ENCODE measurements around the gene SLC49A4. TPM values are rescaled to one million over a fixed set of nuclear protein-coding genes. Genes with fewer than 3 reads are reported as not detected.

Gene SLC49A4
- total RNA-seq, 1 experiment from 2014 or later = 10.2 TPM

DNA sequence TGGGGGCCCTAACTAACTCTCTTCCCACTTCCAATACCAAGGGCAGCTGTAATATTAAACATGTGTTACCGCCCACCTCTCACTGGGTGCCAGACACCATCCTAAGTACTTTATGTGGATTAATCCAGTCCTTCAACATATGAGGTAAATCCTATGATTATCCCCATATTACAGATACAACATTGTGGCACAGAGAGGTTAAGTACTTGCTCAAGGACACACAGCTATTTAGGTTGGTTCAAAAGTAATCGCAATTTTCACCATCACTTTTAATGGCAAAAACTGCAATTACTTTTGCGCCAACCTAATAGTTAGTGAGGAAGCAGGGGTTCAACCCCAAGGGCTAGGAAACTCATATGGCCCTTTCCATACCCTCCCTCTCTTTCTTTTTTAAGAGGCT, 131.9 kb downstream of the SLC49A4 start:
- Mint-ChIP-seq H3K4me3 (no peak overlapping the region), H3K4me1 (no peaks in the 10 kb centered on the region)
- POLR2A ChIA-PET = no interaction called here

DNA sequence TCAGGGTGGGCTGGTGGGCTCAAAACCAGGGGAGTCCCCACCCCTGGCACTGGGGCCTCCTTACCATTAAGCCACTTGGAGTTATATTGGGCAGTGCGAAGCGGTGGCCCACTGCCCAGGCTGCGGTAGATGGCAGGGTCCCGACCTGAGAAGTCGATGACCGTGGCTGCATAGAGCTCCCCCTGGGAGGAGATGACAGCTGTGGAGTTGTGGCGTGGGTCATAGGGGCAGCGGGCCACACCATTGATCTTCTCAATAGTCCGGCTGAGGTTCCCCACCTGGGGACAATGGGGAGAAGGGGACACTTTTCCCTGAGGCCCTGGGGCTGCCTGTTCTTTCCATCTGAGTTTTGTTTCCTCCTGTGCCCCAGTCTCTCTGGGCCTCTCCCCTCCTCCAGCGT, 132.9 kb downstream of the SLC49A4 start:
- H3K9me3 Mint-ChIP-seq = no peaks in the 10 kb centered on the region
- ATAC-seq (no peak), DNase-seq (ENCODE audit: low spot score) (no peak)
- CTCF ChIA-PET = interaction anchor here (1.7 to 2.7 kb wide), 2 partner anchors 15 to 173 kb away, joined by 8 to 9 read pairs; no protein-coding TSS in a partner anchor
- no peak overlapping the region for H3K27ac Mint-ChIP-seq
- H3K4me3 Mint-ChIP-seq = no peak overlapping the region
- POLR2A ChIA-PET = no interaction called here
- H3K36me3 Mint-ChIP-seq = no peaks in the 10 kb centered on the region
- no peaks in the 10 kb centered on the region for H3K4me1 Mint-ChIP-seq
- no peaks in the 10 kb centered on the region; the same call in 1 of the 2 replicates for H3K27me3 Mint-ChIP-seq (ENCODE audit: low read depth)
- TF ChIP-seq SOX15 (CRISPR knock-in tag; IDR thresholded peaks at IDR 0.05) (no peak), JUN (CRISPR knock-in tag; IDR thresholded peaks at IDR 0.05) (no peak), NR3C1 (CRISPR knock-in tag; conservative IDR thresholded peaks at IDR 0.05; ENCODE audit: low read depth) (no peak), SMAD4 (CRISPR knock-in tag; IDR thresholded peaks at IDR 0.05) (no peak)
- TF ChIP-seq, protein P1, sequence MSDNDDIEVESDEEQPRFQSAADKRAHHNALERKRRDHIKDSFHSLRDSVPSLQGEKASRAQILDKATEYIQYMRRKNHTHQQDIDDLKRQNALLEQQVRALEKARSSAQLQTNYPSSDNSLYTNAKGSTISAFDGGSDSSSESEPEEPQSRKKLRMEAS (CRISPR knock-in tag; IDR thresholded peaks at IDR 0.05) = no peak
- TF ChIP-seq, protein P2, sequence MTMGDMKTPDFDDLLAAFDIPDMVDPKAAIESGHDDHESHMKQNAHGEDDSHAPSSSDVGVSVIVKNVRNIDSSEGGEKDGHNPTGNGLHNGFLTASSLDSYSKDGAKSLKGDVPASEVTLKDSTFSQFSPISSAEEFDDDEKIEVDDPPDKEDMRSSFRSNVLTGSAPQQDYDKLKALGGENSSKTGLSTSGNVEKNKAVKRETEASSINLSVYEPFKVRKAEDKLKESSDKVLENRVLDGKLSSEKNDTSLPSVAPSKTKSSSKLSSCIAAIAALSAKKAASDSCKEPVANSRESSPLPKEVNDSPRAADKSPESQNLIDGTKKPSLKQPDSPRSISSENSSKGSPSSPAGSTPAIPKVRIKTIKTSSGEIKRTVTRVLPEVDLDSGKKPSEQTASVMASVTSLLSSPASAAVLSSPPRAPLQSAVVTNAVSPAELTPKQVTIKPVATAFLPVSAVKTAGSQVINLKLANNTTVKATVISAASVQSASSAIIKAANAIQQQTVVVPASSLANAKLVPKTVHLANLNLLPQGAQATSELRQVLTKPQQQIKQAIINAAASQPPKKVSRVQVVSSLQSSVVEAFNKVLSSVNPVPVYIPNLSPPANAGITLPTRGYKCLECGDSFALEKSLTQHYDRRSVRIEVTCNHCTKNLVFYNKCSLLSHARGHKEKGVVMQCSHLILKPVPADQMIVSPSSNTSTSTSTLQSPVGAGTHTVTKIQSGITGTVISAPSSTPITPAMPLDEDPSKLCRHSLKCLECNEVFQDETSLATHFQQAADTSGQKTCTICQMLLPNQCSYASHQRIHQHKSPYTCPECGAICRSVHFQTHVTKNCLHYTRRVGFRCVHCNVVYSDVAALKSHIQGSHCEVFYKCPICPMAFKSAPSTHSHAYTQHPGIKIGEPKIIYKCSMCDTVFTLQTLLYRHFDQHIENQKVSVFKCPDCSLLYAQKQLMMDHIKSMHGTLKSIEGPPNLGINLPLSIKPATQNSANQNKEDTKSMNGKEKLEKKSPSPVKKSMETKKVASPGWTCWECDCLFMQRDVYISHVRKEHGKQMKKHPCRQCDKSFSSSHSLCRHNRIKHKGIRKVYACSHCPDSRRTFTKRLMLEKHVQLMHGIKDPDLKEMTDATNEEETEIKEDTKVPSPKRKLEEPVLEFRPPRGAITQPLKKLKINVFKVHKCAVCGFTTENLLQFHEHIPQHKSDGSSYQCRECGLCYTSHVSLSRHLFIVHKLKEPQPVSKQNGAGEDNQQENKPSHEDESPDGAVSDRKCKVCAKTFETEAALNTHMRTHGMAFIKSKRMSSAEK (CRISPR knock-in tag; IDR thresholded peaks at IDR 0.05; ENCODE audit: borderline replicate concordance) = no peak
- TF ChIP-seq, protein P3, sequence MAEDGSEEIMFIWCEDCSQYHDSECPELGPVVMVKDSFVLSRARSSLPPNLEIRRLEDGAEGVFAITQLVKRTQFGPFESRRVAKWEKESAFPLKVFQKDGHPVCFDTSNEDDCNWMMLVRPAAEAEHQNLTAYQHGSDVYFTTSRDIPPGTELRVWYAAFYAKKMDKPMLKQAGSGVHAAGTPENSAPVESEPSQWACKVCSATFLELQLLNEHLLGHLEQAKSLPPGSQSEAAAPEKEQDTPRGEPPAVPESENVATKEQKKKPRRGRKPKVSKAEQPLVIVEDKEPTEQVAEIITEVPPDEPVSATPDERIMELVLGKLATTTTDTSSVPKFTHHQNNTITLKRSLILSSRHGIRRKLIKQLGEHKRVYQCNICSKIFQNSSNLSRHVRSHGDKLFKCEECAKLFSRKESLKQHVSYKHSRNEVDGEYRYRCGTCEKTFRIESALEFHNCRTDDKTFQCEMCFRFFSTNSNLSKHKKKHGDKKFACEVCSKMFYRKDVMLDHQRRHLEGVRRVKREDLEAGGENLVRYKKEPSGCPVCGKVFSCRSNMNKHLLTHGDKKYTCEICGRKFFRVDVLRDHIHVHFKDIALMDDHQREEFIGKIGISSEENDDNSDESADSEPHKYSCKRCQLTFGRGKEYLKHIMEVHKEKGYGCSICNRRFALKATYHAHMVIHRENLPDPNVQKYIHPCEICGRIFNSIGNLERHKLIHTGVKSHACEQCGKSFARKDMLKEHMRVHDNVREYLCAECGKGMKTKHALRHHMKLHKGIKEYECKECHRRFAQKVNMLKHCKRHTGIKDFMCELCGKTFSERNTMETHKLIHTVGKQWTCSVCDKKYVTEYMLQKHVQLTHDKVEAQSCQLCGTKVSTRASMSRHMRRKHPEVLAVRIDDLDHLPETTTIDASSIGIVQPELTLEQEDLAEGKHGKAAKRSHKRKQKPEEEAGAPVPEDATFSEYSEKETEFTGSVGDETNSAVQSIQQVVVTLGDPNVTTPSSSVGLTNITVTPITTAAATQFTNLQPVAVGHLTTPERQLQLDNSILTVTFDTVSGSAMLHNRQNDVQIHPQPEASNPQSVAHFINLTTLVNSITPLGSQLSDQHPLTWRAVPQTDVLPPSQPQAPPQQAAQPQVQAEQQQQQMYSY (CRISPR knock-in tag; IDR thresholded peaks at IDR 0.05) = no peak

More for the DNA sequence above, 131.9 kb downstream of the SLC49A4 start:
- Mint-ChIP-seq H3K36me3 (no peaks in the 10 kb centered on the region), H3K27ac (no peak overlapping the region), H3K27me3 (ENCODE audit: low read depth) (no peaks in the 10 kb centered on the region; the same call in 1 of the 2 replicates), H3K9me3 (no peaks in the 10 kb centered on the region)
- DNase-seq (ENCODE audit: low spot score) (no peak), ATAC-seq (no peak)
- TF ChIP-seq RELA (CRISPR knock-in tag; IDR thresholded peaks at IDR 0.05; ENCODE audit: borderline replicate concordance) = no peak
- TF ChIP-seq, protein P4, sequence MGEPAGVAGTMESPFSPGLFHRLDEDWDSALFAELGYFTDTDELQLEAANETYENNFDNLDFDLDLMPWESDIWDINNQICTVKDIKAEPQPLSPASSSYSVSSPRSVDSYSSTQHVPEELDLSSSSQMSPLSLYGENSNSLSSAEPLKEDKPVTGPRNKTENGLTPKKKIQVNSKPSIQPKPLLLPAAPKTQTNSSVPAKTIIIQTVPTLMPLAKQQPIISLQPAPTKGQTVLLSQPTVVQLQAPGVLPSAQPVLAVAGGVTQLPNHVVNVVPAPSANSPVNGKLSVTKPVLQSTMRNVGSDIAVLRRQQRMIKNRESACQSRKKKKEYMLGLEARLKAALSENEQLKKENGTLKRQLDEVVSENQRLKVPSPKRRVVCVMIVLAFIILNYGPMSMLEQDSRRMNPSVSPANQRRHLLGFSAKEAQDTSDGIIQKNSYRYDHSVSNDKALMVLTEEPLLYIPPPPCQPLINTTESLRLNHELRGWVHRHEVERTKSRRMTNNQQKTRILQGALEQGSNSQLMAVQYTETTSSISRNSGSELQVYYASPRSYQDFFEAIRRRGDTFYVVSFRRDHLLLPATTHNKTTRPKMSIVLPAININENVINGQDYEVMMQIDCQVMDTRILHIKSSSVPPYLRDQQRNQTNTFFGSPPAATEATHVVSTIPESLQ (CRISPR knock-in tag; IDR thresholded peaks at IDR 0.05) = no peak
- TF ChIP-seq TEAD4 (CRISPR knock-in tag; IDR thresholded peaks at IDR 0.05) = no peak
- no peak for TF ChIP-seq ETV6 (CRISPR knock-in tag; IDR thresholded peaks at IDR 0.05)
- no peak for TF ChIP-seq OVOL2 (CRISPR knock-in tag; IDR thresholded peaks at IDR 0.05; ENCODE audit: borderline replicate concordance)
- TF ChIP-seq SMAD4 (CRISPR knock-in tag; IDR thresholded peaks at IDR 0.05) = no peak
- no peak for TF ChIP-seq RORB (CRISPR knock-in tag; IDR thresholded peaks at IDR 0.05)
- TF ChIP-seq HMGA2 (CRISPR knock-in tag; IDR thresholded peaks at IDR 0.05) = no peak
- TF ChIP-seq, protein P5, sequence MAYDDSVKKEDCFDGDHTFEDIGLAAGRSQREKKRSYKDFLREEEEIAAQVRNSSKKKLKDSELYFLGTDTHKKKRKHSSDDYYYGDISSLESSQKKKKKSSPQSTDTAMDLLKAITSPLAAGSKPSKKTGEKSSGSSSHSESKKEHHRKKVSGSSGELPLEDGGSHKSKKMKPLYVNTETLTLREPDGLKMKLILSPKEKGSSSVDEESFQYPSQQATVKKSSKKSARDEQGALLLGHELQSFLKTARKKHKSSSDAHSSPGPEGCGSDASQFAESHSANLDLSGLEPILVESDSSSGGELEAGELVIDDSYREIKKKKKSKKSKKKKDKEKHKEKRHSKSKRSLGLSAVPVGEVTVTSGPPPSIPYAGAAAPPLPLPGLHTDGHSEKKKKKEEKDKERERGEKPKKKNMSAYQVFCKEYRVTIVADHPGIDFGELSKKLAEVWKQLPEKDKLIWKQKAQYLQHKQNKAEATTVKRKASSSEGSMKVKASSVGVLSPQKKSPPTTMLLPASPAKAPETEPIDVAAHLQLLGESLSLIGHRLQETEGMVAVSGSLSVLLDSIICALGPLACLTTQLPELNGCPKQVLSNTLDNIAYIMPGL (CRISPR knock-in tag; IDR thresholded peaks at IDR 0.05) = no peak
- no peak for TF ChIP-seq ZNF671 (CRISPR knock-in tag; IDR thresholded peaks at IDR 0.05)
- TF ChIP-seq, protein P6, sequence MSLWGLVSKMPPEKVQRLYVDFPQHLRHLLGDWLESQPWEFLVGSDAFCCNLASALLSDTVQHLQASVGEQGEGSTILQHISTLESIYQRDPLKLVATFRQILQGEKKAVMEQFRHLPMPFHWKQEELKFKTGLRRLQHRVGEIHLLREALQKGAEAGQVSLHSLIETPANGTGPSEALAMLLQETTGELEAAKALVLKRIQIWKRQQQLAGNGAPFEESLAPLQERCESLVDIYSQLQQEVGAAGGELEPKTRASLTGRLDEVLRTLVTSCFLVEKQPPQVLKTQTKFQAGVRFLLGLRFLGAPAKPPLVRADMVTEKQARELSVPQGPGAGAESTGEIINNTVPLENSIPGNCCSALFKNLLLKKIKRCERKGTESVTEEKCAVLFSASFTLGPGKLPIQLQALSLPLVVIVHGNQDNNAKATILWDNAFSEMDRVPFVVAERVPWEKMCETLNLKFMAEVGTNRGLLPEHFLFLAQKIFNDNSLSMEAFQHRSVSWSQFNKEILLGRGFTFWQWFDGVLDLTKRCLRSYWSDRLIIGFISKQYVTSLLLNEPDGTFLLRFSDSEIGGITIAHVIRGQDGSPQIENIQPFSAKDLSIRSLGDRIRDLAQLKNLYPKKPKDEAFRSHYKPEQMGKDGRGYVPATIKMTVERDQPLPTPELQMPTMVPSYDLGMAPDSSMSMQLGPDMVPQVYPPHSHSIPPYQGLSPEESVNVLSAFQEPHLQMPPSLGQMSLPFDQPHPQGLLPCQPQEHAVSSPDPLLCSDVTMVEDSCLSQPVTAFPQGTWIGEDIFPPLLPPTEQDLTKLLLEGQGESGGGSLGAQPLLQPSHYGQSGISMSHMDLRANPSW (CRISPR knock-in tag; conservative IDR thresholded peaks at IDR 0.05; ENCODE audit: low read depth) = no peak
- no peak for TF ChIP-seq MXD4 (CRISPR knock-in tag; IDR thresholded peaks at IDR 0.05; ENCODE audit: borderline replicate concordance)
- TF ChIP-seq, protein P7, sequence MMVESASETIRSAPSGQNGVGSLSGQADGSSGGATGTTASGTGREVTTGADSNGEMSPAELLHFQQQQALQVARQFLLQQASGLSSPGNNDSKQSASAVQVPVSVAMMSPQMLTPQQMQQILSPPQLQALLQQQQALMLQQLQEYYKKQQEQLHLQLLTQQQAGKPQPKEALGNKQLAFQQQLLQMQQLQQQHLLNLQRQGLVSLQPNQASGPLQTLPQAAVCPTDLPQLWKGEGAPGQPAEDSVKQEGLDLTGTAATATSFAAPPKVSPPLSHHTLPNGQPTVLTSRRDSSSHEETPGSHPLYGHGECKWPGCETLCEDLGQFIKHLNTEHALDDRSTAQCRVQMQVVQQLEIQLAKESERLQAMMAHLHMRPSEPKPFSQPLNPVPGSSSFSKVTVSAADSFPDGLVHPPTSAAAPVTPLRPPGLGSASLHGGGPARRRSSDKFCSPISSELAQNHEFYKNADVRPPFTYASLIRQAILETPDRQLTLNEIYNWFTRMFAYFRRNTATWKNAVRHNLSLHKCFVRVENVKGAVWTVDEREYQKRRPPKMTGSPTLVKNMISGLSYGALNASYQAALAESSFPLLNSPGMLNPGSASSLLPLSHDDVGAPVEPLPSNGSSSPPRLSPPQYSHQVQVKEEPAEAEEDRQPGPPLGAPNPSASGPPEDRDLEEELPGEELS (CRISPR knock-in tag; IDR thresholded peaks at IDR 0.05) = no peak
- no peak for TF ChIP-seq CREB1 (CRISPR knock-in tag; IDR thresholded peaks at IDR 0.05)
- CTCF ChIA-PET = interaction anchor here (2.7 kb wide), 1 partner anchor 172 kb away, joined by 8 read pairs; no protein-coding TSS in a partner anchor
